GM18907 (cell line): ENCODE data around the gene POLG.
"Not testable (repeated sequence)": the region's sequence is repeated elsewhere in the genome, so short reads cannot be mapped to it uniquely, and the experiment has no call there.

Experiments used
- ATAC-seq: cut with Tn5 transposase; IDR thresholded peaks from one replicate; pipeline ENCODE4 v1.9.1; 2021; ENCODE audit warnings: mild to moderate bottlenecking, moderate library complexity; ENCODE audit not compliant: unreplicated experiment

POLG gene

DNA sequence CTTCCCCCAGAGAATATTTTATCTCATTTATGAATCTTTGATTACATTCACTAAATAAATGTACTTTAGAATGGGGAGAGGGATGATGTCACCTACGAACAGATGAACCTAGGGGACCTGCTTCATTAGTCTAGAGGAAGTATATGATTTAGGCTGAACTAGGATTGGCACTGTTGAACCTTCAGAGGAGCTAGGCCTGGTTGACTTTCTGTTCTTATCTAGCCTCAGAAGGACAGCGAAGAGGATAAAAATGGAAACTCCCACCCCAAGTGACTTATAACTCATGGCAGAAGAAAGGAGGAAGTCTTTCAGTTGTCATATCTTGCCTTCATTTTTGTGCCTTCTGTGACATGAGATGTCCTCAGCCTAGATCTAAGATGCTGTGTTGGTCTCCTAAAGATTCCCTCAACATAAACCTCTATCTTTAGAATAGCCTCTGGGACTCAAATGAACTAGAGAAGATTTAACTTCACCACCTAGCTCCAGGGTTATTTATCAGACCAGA lies 42.6 kb downstream of the POLG start:
- ATAC-seq = no peak

DNA sequence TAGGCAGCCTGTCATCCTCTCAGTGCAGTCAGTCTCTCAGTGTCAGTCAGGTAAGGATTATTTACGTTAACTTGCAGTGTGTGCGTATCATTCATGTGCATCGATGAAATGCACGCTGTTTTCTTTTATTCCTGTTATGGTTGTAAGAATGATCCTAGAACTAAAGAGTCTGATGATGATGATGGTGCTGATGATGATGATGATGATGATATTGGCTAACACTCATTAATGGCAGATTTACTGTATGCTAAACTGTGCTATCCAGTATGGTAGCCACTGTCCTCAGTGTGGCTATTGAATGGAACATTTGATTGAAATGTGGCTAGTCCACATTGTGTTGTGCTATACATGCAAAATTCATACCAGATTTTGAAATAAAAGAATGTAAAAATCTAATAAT lies 51.4 kb downstream of the POLG start:
- no peak for ATAC-seq

- no peak for ATAC-seq
Measured at GRCh38 chr15:89282631-89283030, 52.0 kb downstream of the POLG start.

GRCh38 chr15:89278307-89278706 lies 56.3 kb downstream of the POLG start:
- no peak for ATAC-seq

DNA sequence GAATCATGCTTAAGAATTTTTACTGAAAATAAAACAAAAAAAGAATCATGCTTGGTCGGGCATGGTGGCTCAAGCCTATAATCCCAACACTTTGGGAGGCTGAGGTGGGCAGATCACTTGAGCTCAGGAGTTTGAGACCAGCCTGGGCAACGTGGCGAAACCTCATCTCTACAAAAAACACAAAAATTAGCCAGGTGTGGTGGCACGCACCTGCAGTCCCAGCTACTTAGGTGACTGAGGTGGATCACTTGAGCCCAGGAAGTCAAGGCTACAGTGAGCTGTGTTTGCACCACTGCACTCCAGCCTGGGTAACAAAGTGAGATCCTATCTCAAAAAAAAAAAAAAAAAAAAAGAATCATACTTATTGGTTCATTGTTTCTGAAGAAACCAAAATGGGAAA lies 57.3 kb downstream of the POLG start:
- ATAC-seq = not testable (repeated sequence)
